Esophagus (tissue), 2 donors: Measurements from ENCODE around the gene CEP72. TPM values are rescaled to one million over a fixed set of nuclear protein-coding genes. Genes with fewer than 3 reads are reported as not detected.

Experiments
- H3K27ac ChIP-seq, 2 donors: one replicate each; pipeline ENCODE4 v1.5.1; 2013; ENCODE audit warnings: low read depth in 2 of 2, mild to moderate bottlenecking in 2 of 2, inconsistent platforms in 1 of 2, low read length in 1 of 2, moderate library complexity in 1 of 2
- H3K27me3 ChIP-seq, 2 donors: one replicate each; pipeline ENCODE4 v1.6.1; 2013; ENCODE audit warnings: low read length in 2 of 2, control low read depth in 1 of 2, mild to moderate bottlenecking in 1 of 2; ENCODE audit not compliant: insufficient read depth in 2 of 2, control insufficient read depth in 1 of 2
- H3K36me3 ChIP-seq, 2 donors: one replicate each; pipeline ENCODE4 v1.6.1; 2013; ENCODE audit warnings: low read length in 1 of 2; ENCODE audit not compliant: control insufficient read depth in 2 of 2, insufficient read depth in 2 of 2
- H3K4me1 ChIP-seq, 2 donors: one replicate each; pipeline ENCODE4 v1.6.1; 2013; ENCODE audit warnings: low read length in 1 of 2; ENCODE audit not compliant: control insufficient read depth in 2 of 2, insufficient read depth in 2 of 2
- H3K4me3 ChIP-seq, 2 donors: one replicate each; pipeline ENCODE4 v1.5.1; 2013; ENCODE audit warnings: low read length in 2 of 2, mild to moderate bottlenecking in 2 of 2, low read depth in 1 of 2, moderate library complexity in 1 of 2
- H3K9me3 ChIP-seq, 2 donors: one replicate each; pipeline ENCODE4 v1.6.1; 2013; ENCODE audit warnings: mild to moderate bottlenecking in 2 of 2, low read depth in 1 of 2, low read length in 1 of 2, moderate library complexity in 1 of 2; ENCODE audit not compliant: control insufficient read depth in 2 of 2, insufficient read depth in 1 of 2
- WGBS, 2 donors: extraction: QIAGEN DNeasy Blood & Tissue Kit; methylation state at CpG; one replicate each; pipeline ENCODE4 v1.1.7; 2013; 5-methylcytosine and 5-hydroxymethylcytosine counted together
- polyA plus RNA-seq, 2 donors: library from polyadenylated mRNA; stranded (reverse); fragments of 200-250 nt; gene quantifications; one replicate each; pipeline ENCODE4 v1.2.3, GENCODE V29; 2013
- donor health status: healthy with polysubstance abuse.
- donor health status: Bipolar disorder and iron deficiency.

Gene CEP72
- polyA plus RNA-seq, 2 donors, result 3.1 to 7.0 TPM

DNA sequence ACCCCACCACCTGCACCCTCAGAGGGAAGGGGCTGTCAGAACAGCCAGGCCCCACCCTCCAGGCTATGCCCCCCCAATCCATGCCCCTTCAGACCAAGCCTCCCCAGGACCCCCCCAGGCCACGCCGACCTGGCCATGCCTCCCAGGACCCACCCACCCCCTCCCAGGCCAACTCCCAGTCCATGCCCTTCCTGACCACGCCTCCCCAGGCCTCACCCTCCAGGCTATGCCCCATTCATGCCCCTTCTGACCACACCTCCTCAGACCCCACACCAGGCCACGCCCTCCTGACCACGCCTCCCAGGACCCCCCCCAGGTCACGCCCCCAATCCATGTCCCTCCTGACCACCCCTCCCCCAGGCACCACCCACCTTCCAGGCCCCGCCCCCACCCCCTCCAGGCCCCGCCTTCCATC, 53.4 kb downstream of the CEP72 start:
- H3K9me3 ChIP-seq, result peaks cover 0 to 2% of the 10 kb centered on the region in 2 donors
- H3K4me3 ChIP-seq, result no peak overlapping the region
- 83 to 87% methylated on average over 7 to 8 of the region's 8 CpGs for WGBS, 2 donors
- H3K27ac ChIP-seq, result no peak overlapping the region
- H3K27me3 ChIP-seq, result no peaks in the 10 kb centered on the region
- H3K4me1 ChIP-seq, result peaks cover 0 to 15% of the 10 kb centered on the region in 2 donors
- peaks cover 0 to 15% of the 10 kb centered on the region in 2 donors for H3K36me3 ChIP-seq

DNA sequence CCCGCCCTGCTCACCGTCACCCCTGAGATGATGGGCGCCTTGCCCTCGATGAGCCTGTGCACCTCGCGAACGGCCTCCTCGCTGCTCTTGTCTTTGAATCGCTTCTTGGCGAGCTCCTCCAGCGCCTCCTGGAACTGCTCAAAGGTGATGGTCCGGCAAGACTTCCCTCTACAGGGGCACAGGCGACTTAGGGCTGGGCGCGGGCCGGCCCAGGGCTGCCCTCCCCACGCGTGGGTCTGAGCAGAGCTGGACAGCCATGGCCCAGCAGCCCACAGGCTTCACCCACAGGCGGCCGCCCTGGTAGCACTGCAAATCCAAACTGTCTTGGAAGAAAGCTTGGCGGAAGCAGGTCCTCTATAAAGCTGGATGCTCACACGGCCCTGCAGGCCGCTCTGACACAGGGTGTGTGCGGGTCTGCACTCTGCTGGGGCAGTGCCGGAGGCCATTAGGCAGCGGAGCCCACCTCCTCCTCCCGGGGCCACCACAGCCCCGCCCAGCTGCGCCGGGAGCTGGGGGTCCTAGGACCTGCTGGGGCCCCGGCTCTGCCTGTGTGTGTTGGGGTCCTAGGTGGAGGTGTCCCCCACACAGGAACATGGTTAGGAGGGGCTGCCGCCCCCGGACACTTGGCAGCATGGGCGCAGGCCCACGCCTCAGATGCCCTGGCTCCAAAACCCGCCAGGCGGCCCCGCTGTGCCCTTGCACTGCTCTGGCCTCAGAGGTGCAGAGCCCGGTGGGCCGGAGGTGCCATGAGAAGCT, 54.0 kb downstream of the CEP72 start:
- Histone ChIP-seq H3K4me1 (peaks cover 1 to 15% of the 10 kb centered on the region in 2 donors), H3K9me3 (no peaks in the 10 kb centered on the region), H3K27ac (no peak overlapping the region), H3K4me3 (no peak overlapping the region), H3K36me3 (peaks cover 0 to 13% of the 10 kb centered on the region in 2 donors), H3K27me3 (no peaks in the 10 kb centered on the region)
- WGBS, 2 donors, result 93% methylated on average over 39 to 40 of the region's 40 CpGs

DNA sequence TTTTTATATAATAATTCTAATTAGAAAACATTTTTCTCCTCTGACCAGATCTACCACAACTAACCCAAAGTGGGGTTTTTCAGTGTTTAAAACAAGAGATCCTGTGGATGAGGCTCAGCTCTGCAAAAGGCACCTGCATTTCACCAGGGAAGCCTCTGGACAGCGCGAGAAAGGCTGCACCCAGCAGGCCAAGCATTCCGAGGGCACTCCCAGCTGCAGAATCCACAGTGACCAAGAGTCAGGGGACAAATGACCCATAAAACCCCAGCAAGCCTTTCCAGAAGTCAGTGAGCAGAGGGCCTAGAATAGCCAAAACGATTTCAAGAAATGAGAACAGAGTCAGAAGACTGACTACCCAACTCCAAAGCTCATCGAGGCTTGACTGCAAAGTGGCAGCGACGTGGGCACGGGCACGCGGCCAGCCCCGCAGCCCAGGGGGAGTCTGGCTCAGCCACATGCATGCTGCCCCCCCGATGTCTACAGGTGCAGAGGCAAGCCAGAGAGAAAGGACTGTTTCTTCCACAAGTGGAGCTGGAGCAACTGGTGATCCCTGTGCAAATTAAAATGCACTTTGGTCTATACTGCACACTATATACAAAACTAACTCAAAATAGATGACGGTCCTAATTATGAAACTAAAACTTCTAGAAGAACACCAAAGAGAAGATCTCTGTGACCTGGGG, 54.8 kb downstream of the CEP72 start:
- peaks cover 0 to 13% of the 10 kb centered on the region in 2 donors for H3K36me3 ChIP-seq
- no peaks in the 10 kb centered on the region for H3K27me3 ChIP-seq
- WGBS, 2 donors, result 87 to 93% methylated on average over 13 of the region's 13 CpGs

DNA sequence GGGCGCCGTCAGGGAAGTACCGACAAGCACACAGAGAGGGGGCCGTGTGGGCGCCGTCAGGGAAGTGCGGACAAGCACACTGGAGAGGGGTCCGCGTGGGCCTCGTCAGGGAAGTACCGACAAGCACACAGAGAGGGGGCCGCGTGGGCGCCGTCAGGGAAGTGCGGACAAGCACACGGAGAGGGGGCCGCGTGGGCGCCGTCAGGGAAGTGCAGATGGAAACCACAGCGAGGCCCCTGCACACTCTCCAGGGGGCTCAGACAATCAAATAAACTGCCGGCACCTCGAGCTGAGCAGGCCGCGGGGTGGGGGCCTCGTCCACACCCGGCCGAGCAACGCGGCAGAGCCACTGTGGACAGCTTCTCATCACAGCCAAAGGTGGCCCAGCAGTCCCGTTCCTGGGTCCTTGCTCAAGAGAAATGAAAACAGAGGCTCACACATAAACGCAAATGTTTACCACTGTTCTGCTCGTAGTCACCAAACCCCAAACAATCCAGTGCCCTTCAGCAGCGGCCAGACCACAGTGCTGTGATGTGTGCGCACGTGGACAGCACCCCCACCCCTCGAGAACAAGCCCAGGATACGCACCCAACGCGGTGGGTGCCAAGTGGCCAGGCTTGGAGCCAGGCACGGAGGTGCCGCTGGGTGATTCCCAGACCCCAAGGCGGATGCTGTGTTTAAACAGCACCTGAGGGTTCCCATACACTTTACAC, 56.3 kb downstream of the CEP72 start:
- no peak overlapping the region for H3K27ac ChIP-seq
- no peaks in the 10 kb centered on the region for H3K9me3 ChIP-seq
- no peaks in the 10 kb centered on the region for H3K27me3 ChIP-seq
- peaks cover 0 to 9% of the 10 kb centered on the region in 2 donors for H3K36me3 ChIP-seq
- peaks cover 12 to 29% of the 10 kb centered on the region in 2 donors for H3K4me1 ChIP-seq
- H3K4me3 ChIP-seq, result no peak overlapping the region
- WGBS, 2 donors, result 81 to 85% methylated on average over 41 to 44 of the region's 44 CpGs

More for the DNA sequence above, 54.8 kb downstream of the CEP72 start:
- no peak overlapping the region for H3K4me3 ChIP-seq
- no peaks in the 10 kb centered on the region for H3K9me3 ChIP-seq
- no peak overlapping the region for H3K27ac ChIP-seq
- H3K4me1 ChIP-seq, result peaks cover 5 to 22% of the 10 kb centered on the region in 2 donors

DNA sequence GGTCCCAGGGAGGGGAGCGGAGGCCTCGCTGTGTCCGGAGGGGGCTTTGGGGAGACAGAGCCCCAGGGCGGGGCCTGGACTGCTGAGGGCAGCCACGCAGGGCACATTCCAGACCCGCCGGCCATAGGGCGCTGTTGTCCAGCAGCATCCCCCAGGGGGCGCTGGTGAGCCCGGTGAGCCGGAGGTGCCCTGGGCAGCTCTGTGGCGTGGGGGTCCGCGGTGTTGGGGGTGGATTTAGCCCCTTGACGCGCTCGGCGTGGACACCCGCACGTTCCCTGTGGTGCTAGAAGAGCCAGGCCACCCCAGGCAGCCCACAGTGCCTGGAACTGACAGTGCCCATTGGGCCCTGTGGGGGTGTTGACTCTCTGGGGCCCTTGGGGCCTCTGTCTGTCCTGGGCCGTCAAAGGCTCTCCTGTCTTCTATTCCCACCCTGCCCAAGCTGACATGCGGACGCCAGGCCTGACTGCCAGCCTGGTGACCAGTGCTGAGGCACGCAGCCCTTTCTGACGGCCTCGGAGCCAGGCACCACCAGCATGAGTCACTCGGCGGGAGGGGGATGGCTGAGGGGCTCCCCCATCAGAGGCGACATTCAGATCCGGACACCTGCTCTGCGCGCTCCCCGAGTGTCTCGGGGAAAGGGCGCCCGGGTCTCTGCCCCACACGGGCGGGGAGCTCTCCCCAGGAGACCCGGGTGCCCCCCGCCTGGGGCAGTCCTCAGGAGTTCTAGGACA, 57.1 kb downstream of the CEP72 start:
- H3K9me3 ChIP-seq, result no peaks in the 10 kb centered on the region
- no peak overlapping the region for H3K4me3 ChIP-seq
- peaks cover 19 to 31% of the 10 kb centered on the region in 2 donors for H3K4me1 ChIP-seq
- 65 to 71% methylated on average over 30 to 40 of the region's 40 CpGs for WGBS, 2 donors
- H3K36me3 ChIP-seq, result peaks cover 0 to 9% of the 10 kb centered on the region in 2 donors
- H3K27ac ChIP-seq, result peak overlapping the region in 1 of 2 donors; percentile 9
- no peaks in the 10 kb centered on the region for H3K27me3 ChIP-seq

DNA sequence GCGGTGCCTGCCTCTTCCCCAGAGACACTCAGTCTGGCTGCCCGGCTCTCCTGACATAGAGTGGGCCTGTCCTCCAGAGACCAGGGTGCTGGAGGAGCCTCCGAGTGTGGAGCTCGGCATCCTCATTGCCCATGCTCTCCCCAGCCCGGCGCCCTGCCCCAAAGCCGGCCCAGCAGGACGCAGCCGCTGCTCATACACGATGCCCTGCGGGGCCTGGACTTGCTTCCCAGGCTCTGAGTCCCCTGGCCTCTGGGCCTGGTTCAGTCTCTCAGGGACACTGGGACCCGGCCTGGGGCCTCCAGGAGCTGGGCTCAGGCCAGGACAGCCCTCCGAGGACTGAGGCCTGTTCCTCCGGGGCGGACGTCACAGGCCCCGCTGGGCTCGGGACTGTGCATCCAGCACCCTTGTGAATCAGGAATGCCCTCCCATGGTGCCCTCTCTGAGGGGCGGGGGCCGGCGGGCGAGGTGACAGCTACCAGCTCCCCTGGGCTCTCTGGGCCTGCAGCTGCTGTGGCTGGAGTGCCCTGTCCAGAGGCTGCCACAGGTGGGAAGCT, 57.8 kb downstream of the CEP72 start:
- Histone ChIP-seq H3K4me3 (no peak overlapping the region), H3K27me3 (no peaks in the 10 kb centered on the region), H3K9me3 (no peaks in the 10 kb centered on the region), H3K36me3 (peaks cover 0 to 5% of the 10 kb centered on the region in 2 donors), H3K4me1 (peaks cover 23 to 30% of the 10 kb centered on the region in 2 donors), H3K27ac (no peak overlapping the region)
- 83 to 88% methylated on average over 22 of the region's 22 CpGs for WGBS, 2 donors

DNA sequence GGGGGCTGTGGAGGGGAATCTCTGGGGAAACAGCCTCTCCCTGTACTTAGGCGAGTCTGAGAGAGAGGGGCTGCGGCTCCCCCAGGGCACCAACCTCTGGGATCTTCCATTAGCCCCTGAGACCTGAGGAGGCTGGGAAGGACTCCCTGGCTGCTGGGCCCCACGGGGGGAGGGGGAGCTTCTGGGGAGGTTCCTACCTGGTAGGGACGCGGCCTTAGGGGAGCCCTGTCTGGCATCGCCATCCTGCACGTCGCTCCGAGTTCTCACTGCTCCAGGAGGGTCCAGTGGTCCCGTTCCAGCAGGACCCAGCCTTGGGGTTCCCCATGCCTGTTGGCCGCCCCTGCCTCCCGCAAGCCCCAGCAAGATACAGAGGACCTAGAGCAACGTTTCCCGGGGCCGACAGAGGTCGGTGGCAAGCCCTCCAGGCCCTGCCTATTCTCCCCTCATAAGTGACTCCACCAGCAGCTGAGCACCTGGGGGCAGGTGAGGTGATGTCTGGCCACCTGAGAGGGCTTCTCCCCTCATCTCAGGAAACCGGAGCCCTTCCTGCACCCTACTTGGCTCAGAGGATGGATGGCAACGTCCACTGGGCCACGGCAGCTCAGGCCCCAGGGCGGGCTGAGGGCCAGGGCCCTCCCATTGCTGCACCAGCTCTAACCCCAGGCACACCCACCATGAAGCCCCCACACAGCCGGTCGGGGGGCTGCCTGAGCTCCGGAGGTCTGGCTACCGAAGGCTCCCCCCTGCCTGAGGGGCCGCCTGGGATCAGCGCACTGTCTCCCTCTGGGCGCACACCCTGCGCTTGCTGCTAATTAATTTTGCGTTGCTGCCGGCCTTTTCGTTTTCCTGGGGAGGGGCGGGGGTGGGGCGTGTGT, 58.5 kb downstream of the CEP72 start:
- H3K4me3 ChIP-seq, result no peak overlapping the region
- H3K4me1 ChIP-seq, result peaks cover 23 to 30% of the 10 kb centered on the region in 2 donors
- H3K27ac ChIP-seq, result no peak overlapping the region
- H3K36me3 ChIP-seq, result peaks cover 0 to 2% of the 10 kb centered on the region in 2 donors
- no peaks in the 10 kb centered on the region for H3K27me3 ChIP-seq
- no peaks in the 10 kb centered on the region for H3K9me3 ChIP-seq
- WGBS, 2 donors, result 57 to 61% methylated on average over 33 of the region's 33 CpGs

DNA sequence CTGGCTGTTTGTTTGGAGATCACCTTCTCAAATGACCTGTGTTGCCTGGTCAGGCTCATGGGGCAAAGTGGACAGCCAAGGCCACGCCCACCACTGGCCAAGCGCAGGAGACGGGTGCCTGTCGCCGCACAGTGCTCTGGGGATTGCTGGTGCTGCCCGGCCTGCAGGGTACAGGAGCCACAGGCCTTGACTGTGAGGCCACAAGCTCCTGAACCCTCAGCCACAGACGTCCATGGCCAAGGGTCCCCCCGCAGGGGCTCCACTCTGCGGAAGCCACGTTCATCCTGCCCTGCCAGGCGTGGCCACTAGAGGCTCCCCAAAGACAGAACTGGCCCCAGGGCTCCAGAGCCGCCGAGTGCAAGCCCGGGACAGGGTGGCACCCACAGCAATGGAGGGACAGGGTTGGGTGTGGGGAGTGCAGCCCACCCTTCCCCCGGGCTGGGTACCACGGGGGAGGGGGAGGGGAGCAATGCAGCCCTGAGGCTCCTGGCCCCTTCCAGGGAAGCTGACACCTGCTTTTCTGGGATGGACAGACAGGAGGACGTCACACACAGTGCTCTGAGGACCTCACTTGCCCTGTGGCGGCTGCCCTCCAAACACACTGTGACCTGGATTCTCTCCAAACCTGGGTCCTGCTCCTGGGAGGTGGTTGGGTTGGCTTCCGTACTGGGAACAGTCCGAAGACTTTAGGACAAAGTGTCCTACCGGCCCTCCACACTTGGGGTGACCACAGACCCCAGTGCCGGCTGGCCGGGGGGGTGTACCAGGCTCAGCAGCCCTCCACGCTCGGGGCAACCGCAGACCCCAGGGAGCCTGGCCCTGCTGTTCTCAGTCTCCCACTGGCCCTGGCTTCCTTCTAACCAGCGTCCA, 59.6 kb downstream of the CEP72 start:
- Histone ChIP-seq H3K4me3 (no peak overlapping the region), H3K27ac (peak overlapping the region; percentile 2 to 14), H3K9me3 (no peaks in the 10 kb centered on the region), H3K4me1 (peaks cover 23 to 30% of the 10 kb centered on the region in 2 donors), H3K27me3 (no peaks in the 10 kb centered on the region), H3K36me3 (peaks cover 0 to 3% of the 10 kb centered on the region in 2 donors)
- WGBS, 2 donors, result 18 to 24% methylated on average over 26 to 27 of the region's 27 CpGs
